GM21576 (cell line): ENCODE measurements around the gene SH3PXD2A.
"Not testable (repeated sequence)": the region's sequence is repeated elsewhere in the genome, so short reads cannot be mapped to it uniquely, and the experiment has no call there.

Experiments
- ATAC-seq: cut with Tn5 transposase; IDR thresholded peaks from one replicate; pipeline ENCODE4 v1.9.1; 2021; ENCODE audit warnings: mild to moderate bottlenecking, moderate library complexity; ENCODE audit not compliant: unreplicated experiment

The SH3PXD2A gene

DNA sequence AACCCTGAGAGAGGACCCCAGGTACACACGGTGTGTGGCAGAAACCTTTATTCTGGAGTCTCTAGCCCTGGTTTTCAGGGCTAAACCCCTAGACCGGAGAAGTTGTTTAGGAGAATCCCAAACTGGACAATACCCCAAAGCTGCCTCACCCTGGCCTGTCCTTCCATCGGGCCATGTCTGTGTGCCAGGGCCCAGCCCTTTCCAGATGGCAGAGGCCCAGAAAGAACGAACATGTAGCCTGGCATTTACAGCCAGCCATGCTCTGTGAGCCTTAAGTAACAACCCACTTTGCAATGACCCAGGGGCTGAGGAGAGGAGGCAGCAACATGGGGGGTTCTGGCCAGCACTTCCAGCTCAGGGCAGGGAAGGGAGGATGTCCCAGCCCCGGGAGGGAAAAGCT, 219.8 kb downstream of the SH3PXD2A start:
- ATAC-seq = no peak

GRCh38 chr10:103633846-103634245, 221.5 kb downstream of the SH3PXD2A start:
- ATAC-seq = no peak

GRCh38 chr10:103632871-103633270, 222.5 kb downstream of the SH3PXD2A start:
- ATAC-seq = not testable (repeated sequence)

GRCh38 chr10:103632247-103632642, 223.1 kb downstream of the SH3PXD2A start:
- no peak for ATAC-seq

DNA sequence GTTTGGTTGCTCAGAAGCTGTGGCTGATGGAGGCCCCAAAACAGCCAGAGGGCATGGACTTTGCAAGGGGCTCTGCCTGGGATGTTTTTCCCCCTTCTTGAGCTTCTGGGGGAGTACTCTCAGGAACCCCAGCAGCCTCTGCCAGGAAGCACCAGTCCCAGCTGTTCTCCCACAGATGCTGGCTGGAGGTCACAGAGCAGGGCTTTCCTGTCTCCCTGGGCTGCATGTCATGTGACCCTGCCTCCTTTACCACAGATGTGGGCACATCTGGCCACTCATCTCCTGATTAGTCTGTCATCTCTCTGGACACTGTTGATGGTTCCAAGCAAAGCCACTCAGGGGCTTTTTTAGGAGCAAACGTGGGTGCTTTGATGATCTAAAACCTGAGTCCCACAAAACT, 225.2 kb downstream of the SH3PXD2A start:
- ATAC-seq = no peak

GRCh38 chr10:103629581-103629980, 225.8 kb downstream of the SH3PXD2A start:
- no peak for ATAC-seq

DNA sequence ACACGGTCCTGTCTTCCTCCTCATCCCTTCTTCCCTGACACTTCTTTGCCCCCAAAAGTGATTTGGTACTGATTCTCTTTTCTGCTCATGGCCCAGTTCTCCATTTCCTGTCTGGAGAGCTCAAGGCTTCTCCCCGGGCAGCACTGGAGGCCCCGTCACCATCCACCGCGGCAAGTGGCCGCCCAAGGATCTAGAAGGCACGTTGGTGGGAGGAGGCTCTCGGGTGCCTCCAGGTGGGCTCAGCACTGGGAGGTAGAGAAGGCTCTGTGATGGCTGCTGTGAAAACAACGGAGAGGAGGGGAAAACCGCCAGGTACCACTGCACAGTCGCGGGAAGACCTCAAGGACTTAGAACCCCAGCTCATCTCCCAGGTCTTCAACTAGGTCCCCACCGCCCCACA, 227.5 kb downstream of the SH3PXD2A start:
- no peak for ATAC-seq

GRCh38 chr10:103627111-103627892, 228.1 kb downstream of the SH3PXD2A start:
- no peak for ATAC-seq

DNA sequence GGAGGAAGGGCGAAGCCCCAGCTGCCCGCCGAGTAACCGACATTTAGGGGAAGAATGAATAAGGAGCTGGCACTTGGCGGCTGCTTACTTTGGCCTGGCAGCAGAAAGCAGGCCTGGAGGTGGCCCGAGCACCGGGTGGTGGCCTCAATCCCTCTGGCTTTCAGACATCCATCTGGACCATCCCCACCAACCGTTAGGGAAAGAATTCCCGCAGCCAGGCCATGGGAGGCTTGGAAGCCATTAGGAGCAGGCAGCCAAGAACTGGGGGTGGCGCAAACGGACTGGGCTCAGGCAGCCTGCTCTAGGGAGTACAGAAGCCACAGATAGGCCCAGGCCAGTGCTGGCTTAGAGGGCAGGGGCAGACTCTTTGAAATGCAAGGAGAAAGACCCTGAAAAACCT, 229.2 kb downstream of the SH3PXD2A start:
- no peak for ATAC-seq

DNA sequence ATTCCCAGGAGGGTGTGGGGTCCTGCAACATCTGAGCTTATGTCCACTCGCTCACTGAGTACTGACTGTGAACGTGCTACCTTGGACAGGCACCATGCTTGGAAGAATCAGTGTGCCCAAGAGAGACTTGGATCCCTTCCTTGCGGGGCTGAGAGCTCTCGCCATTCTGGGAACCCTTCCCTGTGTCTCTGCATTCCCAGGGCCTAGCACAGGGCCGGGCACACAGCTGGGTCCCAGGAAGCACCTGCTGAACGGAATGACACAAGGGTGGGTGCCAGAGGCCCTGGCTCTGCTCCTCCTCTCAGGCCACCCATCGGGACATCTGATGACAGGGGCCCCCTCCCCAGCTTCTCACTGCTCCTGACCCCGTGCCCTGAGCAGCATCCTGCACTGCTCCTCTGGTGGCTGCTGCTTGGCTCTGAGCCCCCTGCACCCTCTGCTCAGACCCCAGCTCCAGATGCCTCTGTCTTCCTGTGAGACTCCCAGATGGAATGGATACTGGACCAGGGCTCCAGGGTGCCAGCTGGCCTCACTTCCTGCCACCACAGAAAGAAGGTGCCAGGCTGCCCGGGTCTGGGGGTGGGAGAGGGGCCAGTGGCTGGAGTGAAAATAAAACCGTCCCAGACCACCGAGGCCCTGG, 232.3 kb downstream of the SH3PXD2A start:
- ATAC-seq = no peak

GRCh38 chr10:103622286-103622685, 233.1 kb downstream of the SH3PXD2A start:
- no peak for ATAC-seq

- no peak for ATAC-seq
Measured at GRCh38 chr10:103621783-103622125, 233.6 kb downstream of the SH3PXD2A start.

GRCh38 chr10:103620891-103621782, 234.2 kb downstream of the SH3PXD2A start:
- no peak for ATAC-seq

- ATAC-seq = no peak
Measured at GRCh38 chr10:103620352-103620740, 235.0 kb downstream of the SH3PXD2A start.

DNA sequence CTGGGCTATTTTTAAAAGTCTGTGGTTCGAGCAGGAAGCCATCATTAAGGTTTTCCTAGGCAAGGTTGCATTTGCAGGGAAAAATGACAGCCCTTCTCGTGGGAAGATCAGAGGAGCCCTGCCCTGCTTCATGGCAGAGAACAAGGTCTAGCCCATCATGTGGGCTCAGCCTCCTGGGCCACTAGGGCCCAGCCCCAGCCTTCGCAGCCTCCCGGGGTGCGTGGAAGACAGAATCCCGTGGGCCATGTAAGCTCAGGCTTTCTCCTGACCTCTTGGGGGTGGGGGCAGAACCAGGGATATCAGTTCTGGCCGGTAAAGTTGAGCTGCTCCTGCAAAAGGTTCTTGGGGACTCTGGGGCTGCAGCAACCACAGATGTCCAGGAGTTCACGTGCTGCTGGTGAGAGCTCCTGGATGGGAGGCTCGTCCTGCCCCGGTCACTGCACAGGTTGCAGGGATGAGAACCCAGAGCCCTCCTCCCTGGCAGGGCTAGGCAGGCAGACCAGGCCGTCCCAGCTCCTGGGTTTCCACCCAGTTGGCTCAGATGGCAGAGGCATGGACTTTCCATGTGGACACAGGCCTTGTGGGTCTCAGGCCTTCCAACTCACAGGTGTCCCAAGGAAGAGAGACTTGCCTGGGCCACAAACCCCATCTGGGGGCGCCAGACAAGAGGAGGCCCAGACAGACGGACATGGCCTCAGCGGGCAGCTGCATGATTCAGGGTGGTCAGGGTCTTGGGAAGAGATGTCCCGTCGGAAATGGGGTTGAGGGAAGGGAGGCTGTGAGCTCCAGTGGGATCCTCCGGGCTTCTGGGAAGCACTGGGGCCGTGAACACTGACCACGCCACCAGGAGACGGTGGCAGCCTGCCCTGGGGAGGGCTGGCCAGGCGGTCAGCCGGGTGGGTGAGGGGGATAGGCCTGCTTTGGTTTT, 235.7 kb downstream of the SH3PXD2A start:
- ATAC-seq = no peak

GRCh38 chr10:103618575-103619423, 236.6 kb downstream of the SH3PXD2A start:
- ATAC-seq = no peak

DNA sequence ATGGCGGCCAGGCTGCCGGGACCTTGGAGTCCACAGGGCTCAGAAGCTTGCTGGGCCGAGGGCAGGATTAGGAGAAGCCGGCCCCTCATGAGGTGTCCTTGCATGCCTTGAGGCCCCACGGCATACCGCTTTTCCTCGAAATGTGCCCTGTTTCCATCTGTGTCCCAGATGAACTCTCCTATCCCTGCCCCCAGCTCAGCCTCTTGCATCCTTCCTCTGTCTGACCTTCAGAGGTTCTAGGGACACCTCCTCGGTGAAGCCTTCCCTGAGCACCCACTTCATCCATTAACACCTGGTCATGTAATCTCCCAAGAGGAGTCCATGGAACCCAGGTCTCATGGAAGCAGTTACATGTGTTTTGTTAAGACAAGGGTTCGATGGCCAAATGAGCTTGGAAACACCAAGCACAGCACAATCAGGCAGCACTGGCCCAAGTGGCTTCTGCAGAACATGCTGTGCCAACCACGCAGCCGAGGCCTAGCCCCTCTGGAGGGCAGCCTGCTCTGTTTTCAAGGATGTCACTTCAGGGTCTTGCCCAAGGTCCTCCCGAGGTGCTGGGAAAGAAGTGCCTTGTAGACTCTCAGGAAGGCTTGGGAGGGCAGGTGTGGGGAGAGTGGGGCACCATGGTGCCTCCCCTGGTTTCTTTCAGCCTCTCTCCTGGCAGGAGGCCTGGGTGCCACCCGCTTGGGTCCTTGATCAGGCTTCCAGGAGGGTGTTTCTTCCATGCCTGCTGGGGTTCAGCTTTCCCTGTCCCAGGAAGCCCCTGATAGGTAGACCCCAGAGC, 237.6 kb downstream of the SH3PXD2A start:
- ATAC-seq = no peak

GRCh38 chr10:103616705-103617601, 238.4 kb downstream of the SH3PXD2A start:
- no peak for ATAC-seq
